ENCODE results near the gene EED.

GRCh38 chr11:86278226-86278625, 33.7 kb downstream of the EED start:
- no peak for TF ChIP-seq SP1 (IDR thresholded peaks at IDR 0.05)
- TF ChIP-seq RAD21 (IDR thresholded peaks at IDR 0.05) = no peak
- no peak for TF ChIP-seq CTCF (IDR thresholded peaks at IDR 0.05; ENCODE audit: low read depth, low read length, missing input control)
- no peak for TF ChIP-seq RXRA (IDR thresholded peaks at IDR 0.05)
- TF ChIP-seq EGR1 (IDR thresholded peaks at IDR 0.05; ENCODE audit: low read depth in 2 of 2) = no peak
- TF ChIP-seq REST (IDR thresholded peaks at IDR 0.05) = no peak
- TF ChIP-seq, protein P1, sequence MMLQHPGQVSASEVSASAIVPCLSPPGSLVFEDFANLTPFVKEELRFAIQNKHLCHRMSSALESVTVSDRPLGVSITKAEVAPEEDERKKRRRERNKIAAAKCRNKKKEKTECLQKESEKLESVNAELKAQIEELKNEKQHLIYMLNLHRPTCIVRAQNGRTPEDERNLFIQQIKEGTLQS (IDR thresholded peaks at IDR 0.05) = no peak
- no peak for TF ChIP-seq FOXA2 (IDR thresholded peaks at IDR 0.05)
